GM18520 (cell line): ENCODE results near the gene GIPC1.
"Not testable (repeated sequence)": the region's sequence is repeated elsewhere in the genome, so short reads cannot be mapped to it uniquely, and the experiment has no call there.

Experiments
- ATAC-seq: cut with Tn5 transposase; IDR thresholded peaks from one replicate; pipeline ENCODE4 v1.9.1; 2021; ENCODE audit not compliant: unreplicated experiment

Gene GIPC1

GRCh38 chr19:14517840-14518505 is 22.0 kb upstream of the GIPC1 start, which contains the start of gene DNAJB1:
TSS of gene DNAJB1 (minus strand) at chr19:14518397. CDS start at chr19:14518349, 48 bp downstream.
- ATAC-seq: peak; percentile 45

GRCh38 chr19:14517446-14517839 is 21.5 kb upstream of the GIPC1 start:
- no peak for ATAC-seq

- ATAC-seq: no peak
Measured at GRCh38 chr19:14516746-14517438, 21.0 kb upstream of the GIPC1 start.

- ATAC-seq: no peak
Measured at GRCh38 chr19:14516048-14516534, 20.2 kb upstream of the GIPC1 start.

GRCh38 chr19:14515501-14516047 is 19.6 kb upstream of the GIPC1 start:
- no peak for ATAC-seq

GRCh38 chr19:14514215-14514863 is 18.4 kb upstream of the GIPC1 start:
- ATAC-seq: no peak

- no peak for ATAC-seq
Measured at GRCh38 chr19:14512406-14512961, 16.6 kb upstream of the GIPC1 start.

GRCh38 chr19:14511229-14511593 is 15.3 kb upstream of the GIPC1 start:
- no peak for ATAC-seq

GRCh38 chr19:14510311-14511228 is 14.6 kb upstream of the GIPC1 start:
- no peak for ATAC-seq

GRCh38 chr19:14507704-14508542 is 12.0 kb upstream of the GIPC1 start:
- no peak for ATAC-seq

- no peak for ATAC-seq
Measured at GRCh38 chr19:14505488-14506239, 9.7 kb upstream of the GIPC1 start.

GRCh38 chr19:14504575-14504974 is 8.6 kb upstream of the GIPC1 start:
- ATAC-seq: not testable (repeated sequence)

- ATAC-seq: no peak
Measured at GRCh38 chr19:14503285-14503684, 7.4 kb upstream of the GIPC1 start.

GRCh38 chr19:14502334-14503092 is 6.6 kb upstream of the GIPC1 start:
- ATAC-seq: no peak

GRCh38 chr19:14497228-14497921 is 1.4 kb upstream of the GIPC1 start:
- ATAC-seq: no peak

GRCh38 chr19:14496834-14497227 is 904 bp upstream of the GIPC1 start:
- no peak for ATAC-seq

GRCh38 chr19:14495672-14496028 is 277 bp downstream of the GIPC1 start:
- no peak for ATAC-seq
